ENCODE measurements around the gene PCK2.

Gene PCK2

DNA sequence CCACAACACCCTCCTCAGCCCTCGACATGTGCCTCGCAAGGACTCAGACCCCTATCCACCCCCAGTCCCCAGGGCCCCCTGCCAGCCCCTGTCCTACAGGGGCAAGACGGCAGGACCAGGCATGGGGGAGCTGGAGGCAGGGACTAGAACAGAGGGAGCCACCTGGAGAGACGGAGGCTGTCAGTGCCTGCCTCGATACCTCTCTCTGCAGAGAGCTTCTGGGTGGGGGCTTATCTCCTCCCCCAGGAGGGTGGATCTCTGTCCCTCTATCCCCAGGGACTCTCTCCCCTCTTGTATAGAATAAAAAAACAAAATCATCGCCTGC lies 24.7 kb upstream of the PCK2 start:
- ChIA-PET CTCF (interaction anchor here (2.5 to 3.5 kb wide), 2 partner anchors 11 to 21 kb away, joined by 17 read pairs; no protein-coding TSS in a partner anchor), POLR2A (no interaction called here)
- no peaks in the 10 kb centered on the region for H3K4me1 ChIP-seq (ENCODE audit: control insufficient read depth, insufficient read depth, low read length)
- H3K9me3 ChIP-seq (ENCODE audit: control insufficient read depth, insufficient read depth, low read depth, low read length): no peaks in the 10 kb centered on the region
- no peak overlapping the region for H3K4me3 ChIP-seq (ENCODE audit: low read depth, low read length)
- TF ChIP-seq ZNF214 (tag by site-specific recombination; IDR thresholded peaks at IDR 0.05; ENCODE audit: borderline replicate concordance) (no peak), ZNF600 (tag by site-specific recombination; IDR thresholded peaks at IDR 0.05) (no peak), ZNF19 (tag by site-specific recombination; IDR thresholded peaks at IDR 0.05; ENCODE audit: low read depth) (no peak), TCF7L2 (IDR thresholded peaks at IDR 0.05; ENCODE audit: borderline replicate concordance, low read depth, low read length) (no peak)
- H3K36me3 ChIP-seq (ENCODE audit: control insufficient read depth in 2 of 2, insufficient read depth in 1 of 2, low read length in 2 of 2): no peaks in the 10 kb centered on the region
- H3K27ac ChIP-seq (ENCODE audit: extremely low read depth, low read depth, low read length): no peak overlapping the region

DNA sequence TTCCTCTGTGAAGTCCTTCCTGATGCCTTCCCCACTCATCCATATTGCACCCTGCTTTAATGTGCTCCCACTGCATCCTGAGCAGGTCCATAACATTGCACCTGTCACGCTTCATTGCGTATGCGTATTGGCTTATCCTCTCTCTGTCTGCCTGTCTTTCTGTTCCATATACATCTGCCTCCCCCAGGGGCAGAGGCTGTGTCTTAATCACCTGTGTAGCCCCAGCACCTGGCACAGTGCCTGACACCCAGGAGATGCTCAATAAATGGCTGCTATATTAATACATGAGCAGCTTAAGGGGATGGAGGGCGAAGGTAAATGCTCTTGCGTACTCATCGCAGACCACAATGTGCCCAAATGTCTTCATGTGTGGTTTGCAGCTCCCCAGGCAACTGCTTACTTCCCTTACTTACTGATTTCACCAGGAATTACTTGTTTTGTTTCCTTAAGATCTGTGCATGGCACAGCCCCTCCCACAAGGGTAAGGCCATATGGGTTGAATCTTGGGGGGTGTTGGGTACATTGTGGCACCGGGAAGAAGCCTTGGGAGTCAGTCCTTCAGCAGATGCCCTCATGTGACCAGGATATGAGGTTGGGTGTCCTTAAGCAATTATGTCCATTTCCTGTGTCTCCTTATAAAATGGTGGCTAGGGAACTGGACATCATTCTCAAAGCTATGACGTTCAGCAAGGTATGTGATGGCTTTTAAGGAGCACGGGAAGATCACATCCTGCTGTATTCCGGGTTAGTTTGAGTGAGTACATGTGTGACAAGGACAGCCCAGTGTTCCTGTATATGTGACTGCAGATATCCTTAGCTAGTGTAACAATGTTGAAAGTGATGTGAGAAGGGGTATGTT lies 23.6 kb upstream of the PCK2 start:
- Histone ChIP-seq H3K27ac (ENCODE audit: extremely low read depth, low read depth, low read length) (no peak overlapping the region), H3K36me3 (ENCODE audit: control insufficient read depth in 2 of 2, insufficient read depth in 1 of 2, low read length in 2 of 2) (no peaks in the 10 kb centered on the region), H3K4me1 (ENCODE audit: control insufficient read depth, insufficient read depth, low read length) (no peaks in the 10 kb centered on the region), H3K9me3 (ENCODE audit: control insufficient read depth, insufficient read depth, low read depth, low read length) (no peaks in the 10 kb centered on the region), H3K4me3 (ENCODE audit: low read depth, low read length) (no peak overlapping the region)
- ChIA-PET CTCF (interaction anchor here (0.9 to 3.5 kb wide), 3 partner anchors 10 to 19 kb away, joined by 4 to 17 read pairs (median 17); no protein-coding TSS in a partner anchor), POLR2A (interaction anchor here (1.2 kb wide), 1 partner anchor 23 kb away, joined by 4 read pairs; the partner anchor contains the start of gene PCK2)
- TF ChIP-seq, protein P1, sequence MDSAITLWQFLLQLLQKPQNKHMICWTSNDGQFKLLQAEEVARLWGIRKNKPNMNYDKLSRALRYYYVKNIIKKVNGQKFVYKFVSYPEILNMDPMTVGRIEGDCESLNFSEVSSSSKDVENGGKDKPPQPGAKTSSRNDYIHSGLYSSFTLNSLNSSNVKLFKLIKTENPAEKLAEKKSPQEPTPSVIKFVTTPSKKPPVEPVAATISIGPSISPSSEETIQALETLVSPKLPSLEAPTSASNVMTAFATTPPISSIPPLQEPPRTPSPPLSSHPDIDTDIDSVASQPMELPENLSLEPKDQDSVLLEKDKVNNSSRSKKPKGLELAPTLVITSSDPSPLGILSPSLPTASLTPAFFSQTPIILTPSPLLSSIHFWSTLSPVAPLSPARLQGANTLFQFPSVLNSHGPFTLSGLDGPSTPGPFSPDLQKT (IDR thresholded peaks at IDR 0.05; ENCODE audit: borderline replicate concordance, low read depth, low read length): no peak
- TF ChIP-seq ZNF600 (tag by site-specific recombination; IDR thresholded peaks at IDR 0.05): peak; percentile 17; the same call in 1 of the 2 replicates
- TF ChIP-seq, protein P2, sequence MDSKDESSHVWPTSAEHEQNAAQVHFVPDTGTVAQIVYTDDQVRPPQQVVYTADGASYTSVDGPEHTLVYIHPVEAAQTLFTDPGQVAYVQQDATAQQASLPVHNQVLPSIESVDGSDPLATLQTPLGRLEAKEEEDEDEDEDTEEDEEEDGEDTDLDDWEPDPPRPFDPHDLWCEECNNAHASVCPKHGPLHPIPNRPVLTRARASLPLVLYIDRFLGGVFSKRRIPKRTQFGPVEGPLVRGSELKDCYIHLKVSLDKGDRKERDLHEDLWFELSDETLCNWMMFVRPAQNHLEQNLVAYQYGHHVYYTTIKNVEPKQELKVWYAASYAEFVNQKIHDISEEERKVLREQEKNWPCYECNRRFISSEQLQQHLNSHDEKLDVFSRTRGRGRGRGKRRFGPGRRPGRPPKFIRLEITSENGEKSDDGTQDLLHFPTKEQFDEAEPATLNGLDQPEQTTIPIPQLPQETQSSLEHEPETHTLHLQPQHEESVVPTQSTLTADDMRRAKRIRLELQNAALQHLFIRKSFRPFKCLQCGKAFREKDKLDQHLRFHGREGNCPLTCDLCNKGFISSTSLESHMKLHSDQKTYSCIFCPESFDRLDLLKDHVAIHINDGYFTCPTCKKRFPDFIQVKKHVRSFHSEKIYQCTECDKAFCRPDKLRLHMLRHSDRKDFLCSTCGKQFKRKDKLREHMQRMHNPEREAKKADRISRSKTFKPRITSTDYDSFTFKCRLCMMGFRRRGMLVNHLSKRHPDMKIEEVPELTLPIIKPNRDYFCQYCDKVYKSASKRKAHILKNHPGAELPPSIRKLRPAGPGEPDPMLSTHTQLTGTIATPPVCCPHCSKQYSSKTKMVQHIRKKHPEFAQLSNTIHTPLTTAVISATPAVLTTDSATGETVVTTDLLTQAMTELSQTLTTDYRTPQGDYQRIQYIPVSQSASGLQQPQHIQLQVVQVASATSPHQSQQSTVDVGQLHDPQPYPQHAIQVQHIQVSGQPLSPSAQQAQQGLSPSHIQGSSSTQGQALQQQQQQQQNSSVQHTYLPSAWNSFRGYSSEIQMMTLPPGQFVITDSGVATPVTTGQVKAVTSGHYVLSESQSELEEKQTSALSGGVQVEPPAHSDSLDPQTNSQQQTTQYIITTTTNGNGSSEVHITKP (tag by site-specific recombination; IDR thresholded peaks at IDR 0.05): peak; percentile 47

DNA sequence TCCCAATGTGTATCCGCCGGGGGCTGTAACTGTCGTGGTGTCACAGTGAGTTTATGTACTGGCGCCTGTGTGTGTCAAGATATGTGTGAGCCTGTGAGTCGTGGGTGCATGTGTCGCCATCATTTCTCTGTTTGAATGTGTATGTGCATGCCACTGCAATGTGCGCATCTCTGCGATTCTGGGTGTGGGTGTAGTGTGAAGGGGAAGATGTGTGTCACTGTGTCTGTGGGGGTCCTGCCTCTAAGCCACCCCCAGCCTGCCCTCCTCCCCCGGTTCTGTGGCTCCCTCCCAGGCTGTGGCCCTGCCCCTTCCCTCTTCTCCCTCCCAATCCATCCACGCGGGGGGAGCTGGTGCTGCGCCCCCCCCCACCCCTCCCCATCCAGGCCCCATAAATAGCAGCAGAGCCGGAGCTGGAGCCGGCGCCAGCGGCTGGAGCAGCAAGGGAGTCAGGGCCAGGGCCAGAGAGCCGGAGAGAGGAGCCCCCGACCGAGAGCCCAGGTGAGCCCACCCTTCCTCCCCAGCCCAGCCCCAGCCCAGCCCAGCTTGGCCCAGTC lies 22.9 kb upstream of the PCK2 start, which contains the start of gene CPNE6:
TSS of gene CPNE6 (plus strand) at position 419 of the 554 bp plus-strand sequence. CDS start 1,375 bp downstream, outside the sequence.
- no peak within 1 kb of the TSS for H3K27ac ChIP-seq (ENCODE audit: extremely low read depth, low read depth, low read length)
- ChIA-PET CTCF (interaction anchor here (0.9 to 3.5 kb wide), 3 partner anchors 11 to 19 kb away, joined by 4 to 17 read pairs (median 17); no protein-coding TSS in a partner anchor), POLR2A (interaction anchor here (1.2 kb wide), 1 partner anchor 23 kb away, joined by 4 read pairs; the partner anchor contains the start of gene PCK2)
- no peaks in the 10 kb centered on the region for H3K4me1 ChIP-seq (ENCODE audit: control insufficient read depth, insufficient read depth, low read length)
- no peak within 1 kb of the TSS for H3K4me3 ChIP-seq (ENCODE audit: low read depth, low read length)
- H3K9me3 ChIP-seq (ENCODE audit: control insufficient read depth, insufficient read depth, low read depth, low read length): no peaks in the 10 kb centered on the region
- H3K36me3 ChIP-seq (ENCODE audit: control insufficient read depth in 2 of 2, insufficient read depth in 1 of 2, low read length in 2 of 2): no peaks in the 10 kb centered on the region
- TF ChIP-seq ZNF48 (tag by site-specific recombination; IDR thresholded peaks at IDR 0.05) (no peak), ZNF664 (tag by site-specific recombination; IDR thresholded peaks at IDR 0.05) (no peak), ZNF184 (tag by site-specific recombination; IDR thresholded peaks at IDR 0.05) (no peak), KLF8 (tag by site-specific recombination; IDR thresholded peaks at IDR 0.05) (no peak), ZNF350 (tag by site-specific recombination; IDR thresholded peaks at IDR 0.05) (no peak), SCRT2 (tag by site-specific recombination; IDR thresholded peaks at IDR 0.05) (no peak), ZNF514 (tag by site-specific recombination; IDR thresholded peaks at IDR 0.05) (no peak), ZNF560 (tag by site-specific recombination; IDR thresholded peaks at IDR 0.05; ENCODE audit: borderline replicate concordance) (no peak), PRDM1 (tag by site-specific recombination; IDR thresholded peaks at IDR 0.05) (no peak), MYNN (tag by site-specific recombination; IDR thresholded peaks at IDR 0.05; ENCODE audit: borderline replicate concordance) (no peak), ZIC2 (tag by site-specific recombination; IDR thresholded peaks at IDR 0.05) (no peak)
- TF ChIP-seq, protein P3, sequence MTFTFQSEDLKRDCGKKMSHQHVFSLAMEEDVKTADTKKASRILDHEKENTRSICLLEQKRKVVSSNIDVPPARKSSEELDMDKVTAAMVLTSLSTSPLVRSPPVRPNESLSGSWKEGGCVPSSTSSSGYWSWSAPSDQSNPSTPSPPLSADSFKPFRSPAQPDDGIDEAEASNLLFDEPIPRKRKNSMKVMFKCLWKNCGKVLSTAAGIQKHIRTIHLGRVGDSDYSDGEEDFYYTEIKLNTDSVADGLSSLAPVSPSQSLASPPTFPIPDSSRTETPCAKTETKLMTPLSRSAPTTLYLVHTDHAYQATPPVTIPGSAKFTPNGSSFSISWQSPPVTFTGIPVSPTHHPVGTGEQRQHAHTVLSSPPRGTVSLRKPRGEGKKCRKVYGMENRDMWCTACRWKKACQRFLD (tag by site-specific recombination; IDR thresholded peaks at IDR 0.05): no peak
- TF ChIP-seq, protein P4, sequence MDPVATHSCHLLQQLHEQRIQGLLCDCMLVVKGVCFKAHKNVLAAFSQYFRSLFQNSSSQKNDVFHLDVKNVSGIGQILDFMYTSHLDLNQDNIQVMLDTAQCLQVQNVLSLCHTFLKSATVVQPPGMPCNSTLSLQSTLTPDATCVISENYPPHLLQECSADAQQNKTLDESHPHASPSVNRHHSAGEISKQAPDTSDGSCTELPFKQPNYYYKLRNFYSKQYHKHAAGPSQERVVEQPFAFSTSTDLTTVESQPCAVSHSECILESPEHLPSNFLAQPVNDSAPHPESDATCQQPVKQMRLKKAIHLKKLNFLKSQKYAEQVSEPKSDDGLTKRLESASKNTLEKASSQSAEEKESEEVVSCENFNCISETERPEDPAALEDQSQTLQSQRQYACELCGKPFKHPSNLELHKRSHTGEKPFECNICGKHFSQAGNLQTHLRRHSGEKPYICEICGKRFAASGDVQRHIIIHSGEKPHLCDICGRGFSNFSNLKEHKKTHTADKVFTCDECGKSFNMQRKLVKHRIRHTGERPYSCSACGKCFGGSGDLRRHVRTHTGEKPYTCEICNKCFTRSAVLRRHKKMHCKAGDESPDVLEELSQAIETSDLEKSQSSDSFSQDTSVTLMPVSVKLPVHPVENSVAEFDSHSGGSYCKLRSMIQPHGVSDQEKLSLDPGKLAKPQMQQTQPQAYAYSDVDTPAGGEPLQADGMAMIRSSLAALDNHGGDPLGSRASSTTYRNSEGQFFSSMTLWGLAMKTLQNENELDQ (tag by site-specific recombination; IDR thresholded peaks at IDR 0.05; ENCODE audit: low read depth): no peak

Data from HEK293 (cell line).